ENCODE data around the gene LDLRAD4.

GRCh38 chr18:13513481-13513880 is 294.9 kb downstream of the LDLRAD4 start:
- no peak for TF ChIP-seq MAX (IDR thresholded peaks at IDR 0.05)
- TF ChIP-seq TAF1 (IDR thresholded peaks at IDR 0.05; ENCODE audit: low read depth), result no peak
